Choroid plexus epithelial cell (primary cell): ENCODE results near the gene NOTCH3.

Experiments used
- DNase-seq: peaks from one replicate; pipeline ENCODE4 v3.0.0-alpha.2; 2010; ENCODE audit warnings: low read depth
- H3K4me3 ChIP-seq: 2 replicates; pipeline ENCODE4 v1.5.1; 2011; ENCODE audit warnings: low read depth, mild to moderate bottlenecking, control low read depth, low read length, moderate library complexity
- CTCF ChIP-seq: conservative IDR thresholded peaks from 2 replicates; pipeline ENCODE4 v1.5.1; 2011; ENCODE audit warnings: low read depth, mild to moderate bottlenecking, control low read depth, inconsistent platforms, low read length, moderate library complexity

NOTCH3 gene

GRCh38 chr19:15110418-15110815, 90.4 kb downstream of the NOTCH3 start:
- TF ChIP-seq CTCF: no peak
- no peak for DNase-seq
- no peak overlapping the region for H3K4me3 ChIP-seq

GRCh38 chr19:15109768-15110417, 90.9 kb downstream of the NOTCH3 start:
- TF ChIP-seq CTCF: no peak
- H3K4me3 ChIP-seq: no peak overlapping the region
- DNase-seq: no peak
